Activated CD8-positive, alpha-beta memory T cell treated with anti-CD3 and anti-CD28 coated beads, Interleukin-2, amount 50 U/mL, for 1 hour (primary cell): ENCODE data around the gene EMC8.

Experiments
- DNase-seq: peaks from one replicate; pipeline ENCODE4 v3.0.0-alpha.2; 2020; ENCODE audit errors: extremely low read depth

Gene EMC8

GRCh38 chr16:85730186-85730465 is 69.2 kb downstream of the EMC8 start:
- DNase-seq, result no peak

DNA sequence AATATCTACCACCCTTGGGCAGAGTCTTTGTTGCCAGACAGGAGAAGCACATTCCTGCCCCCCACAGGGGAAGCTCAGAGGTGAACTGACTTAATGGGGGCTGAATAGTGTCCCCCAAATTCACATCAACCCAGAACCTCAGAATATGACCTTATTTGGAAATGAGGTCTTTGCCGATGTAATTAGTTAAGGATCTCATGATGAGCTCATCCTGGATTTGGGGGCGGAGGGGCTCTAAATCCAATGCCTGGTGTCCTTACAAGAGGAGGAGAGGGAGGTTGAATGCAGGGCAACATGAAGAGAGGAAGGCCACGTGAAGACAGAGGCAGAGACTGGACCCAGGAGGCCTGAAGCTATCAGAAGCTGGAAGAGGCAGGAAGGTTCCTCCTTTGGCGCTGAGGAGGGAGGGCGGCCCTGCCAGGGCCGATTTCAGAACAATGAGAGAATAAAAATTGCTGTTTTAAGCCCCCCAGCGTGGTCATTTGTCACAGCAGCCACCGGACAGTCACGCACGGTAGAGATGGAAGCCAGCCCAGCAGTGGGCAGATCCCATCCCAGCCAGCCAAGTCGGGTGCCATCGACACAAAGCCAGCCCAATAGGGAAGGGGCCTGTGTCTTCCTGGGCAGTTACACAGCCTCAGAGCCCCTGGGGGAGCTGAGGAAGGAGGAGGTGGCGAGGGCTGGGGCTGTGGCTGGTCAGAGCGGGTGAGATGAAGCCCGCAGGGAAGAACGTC is 69.7 kb downstream of the EMC8 start:
- no peak for DNase-seq

GRCh38 chr16:85728879-85729278 is 70.5 kb downstream of the EMC8 start:
- no peak for DNase-seq
